B cell (primary cell): ENCODE measurements around the gene ST8SIA3. TPM values are rescaled to one million over a fixed set of nuclear protein-coding genes. Genes with fewer than 3 reads are reported as not detected.

Experiments
- ATAC-seq: fragments of 200-7000 bp; cut with Tn5 transposase; one replicate; pipeline ENCODE4 v1.10.0; 2021; ENCODE audit warnings: low read depth, mild to moderate bottlenecking, moderate number of reproducible peaks, moderate library complexity
- CTCF ChIA-PET: fragments of 350-600 bp; sonication (Branson Sonifier 250); formaldehyde crosslinking; loops from one replicate; lab custom pipeline; 2021; ENCODE audit warnings: antibody characterized with exemption, inconsistent platforms; lab: Charles Lee
- POLR2A ChIA-PET: fragments of 350-600 bp; sonication (Branson Sonifier 250); formaldehyde crosslinking; loops from one replicate; lab custom pipeline; 2021; ENCODE audit warnings: antibody characterized with exemption; lab: Charles Lee
- DNase-seq: peaks from one replicate; pipeline ENCODE4 v3.0.0; 2013
- H2AFZ ChIP-seq: 2 replicates; pipeline ENCODE4 v1.6.1; 2012; ENCODE audit warnings: mild to moderate bottlenecking, low read depth, low read length; ENCODE audit not compliant: insufficient read depth, poor library complexity, severe bottlenecking
- H3K27ac ChIP-seq, 2 donors: 1 replicate in 1 of 2; 2 replicates in 1 of 2; pipeline ENCODE4 v1.5.1; 2012 to 2013; ENCODE audit warnings: low read length in 2 of 2, mild to moderate bottlenecking in 2 of 2, moderate library complexity in 1 of 2
- H3K27me3 ChIP-seq, 4 experiments: fragments of 200-600 bp in 1 of 4; sonication (generic) in 1 of 4; replicated peaks in 1 of 4; 1 replicate in 2 of 4; 2 replicates in 2 of 4; pipeline versions ENCODE4 v1.6.1 to v1.7.0; 2013 to 2016; ENCODE audit warnings: low read length in 3 of 4, mild to moderate bottlenecking in 2 of 4, mixed read lengths in 1 of 4, moderate library complexity in 1 of 4; ENCODE audit not compliant: insufficient read depth in 4 of 4, control insufficient read depth in 3 of 4; ENCODE audit errors: control extremely low read depth in 1 of 4
- H3K36me3 ChIP-seq, 2 experiments: replicated peaks in 1 of 2; 1 replicate in 1 of 2; 2 replicates in 1 of 2; pipeline versions ENCODE4 v1.6.1 to v1.7.1; 2013; ENCODE audit warnings: low read length in 1 of 2; ENCODE audit not compliant: insufficient read depth in 2 of 2, control insufficient read depth in 1 of 2; ENCODE audit errors: control extremely low read depth in 1 of 2, extremely low read depth in 1 of 2
- H3K4me1 ChIP-seq, 2 donors: fragments of 200-600 bp in 1 of 2; sonication (generic) in 1 of 2; 1 replicate in 1 of 2; 2 replicates in 1 of 2; pipeline versions ENCODE4 v1.5.1 to v1.6.1; 2013 to 2017; ENCODE audit warnings: low read length in 2 of 2; ENCODE audit not compliant: control insufficient read depth in 2 of 2, insufficient read depth in 2 of 2
- H3K4me2 ChIP-seq: replicated peaks from 2 replicates; pipeline ENCODE3; 2012; ENCODE audit warnings: mild to moderate bottlenecking, low read depth, low read length; ENCODE audit not compliant: poor library complexity, severe bottlenecking
- H3K4me3 ChIP-seq, 5 experiments: fragments of 200-600 bp in 1 of 5; sonication (generic) in 1 of 5; 1 replicate in 3 of 5; 2 replicates in 2 of 5; pipeline versions ENCODE4 v1.5.1 to v1.7.0; 2011 to 2016; ENCODE audit warnings: low read length in 4 of 5, mild to moderate bottlenecking in 4 of 5, low read depth in 2 of 5, control low read depth in 1 of 5, moderate library complexity in 1 of 5; ENCODE audit not compliant: insufficient read depth in 1 of 5; ENCODE audit errors: control extremely low read depth in 1 of 5, extremely low read depth in 1 of 5
- H3K79me2 ChIP-seq: fragments of 200-600 bp; sonication (generic); one replicate; pipeline ENCODE4 v1.6.0; 2016; ENCODE audit warnings: low read length; ENCODE audit not compliant: control insufficient read depth, insufficient read depth
- H3K9ac ChIP-seq: fragments of 200-600 bp; sonication (generic); 2 replicates; pipeline ENCODE4 v1.6.1; 2017; ENCODE audit warnings: mild to moderate bottlenecking, low read length, moderate library complexity
- H3K9me3 ChIP-seq, 3 donors: one replicate each; pipeline versions ENCODE4 v1.6.1 to v1.7.1; 2013; ENCODE audit warnings: low read length in 2 of 3; ENCODE audit not compliant: control insufficient read depth in 2 of 3, insufficient read depth in 1 of 3; ENCODE audit errors: control extremely low read depth in 1 of 3
- H4K20me1 ChIP-seq: 2 replicates; pipeline ENCODE4 v1.6.0; 2012; ENCODE audit warnings: mild to moderate bottlenecking, low read length; ENCODE audit not compliant: insufficient read depth, control insufficient read depth, poor library complexity, severe bottlenecking
- H3K27ac Mint-ChIP-seq: one replicate; pipeline ENCODE4 v1.8.0; 2021; ENCODE audit warnings: mixed read lengths
- H3K27me3 Mint-ChIP-seq: one replicate; pipeline ENCODE4 v1.8.0; 2021; ENCODE audit warnings: mixed read lengths
- H3K4me1 Mint-ChIP-seq: one replicate; pipeline ENCODE4 v1.8.0; 2021; ENCODE audit warnings: mixed read lengths
- H3K4me3 Mint-ChIP-seq: one replicate; pipeline ENCODE4 v1.8.0; 2021; ENCODE audit warnings: mixed read lengths
- H3K9me3 Mint-ChIP-seq: one replicate; pipeline ENCODE4 v1.8.0; 2022; ENCODE audit warnings: mixed read lengths; ENCODE audit not compliant: insufficient read depth
- CTCF ChIP-seq: fragments of 200-600 bp; IDR thresholded peaks from one replicate; pipeline ENCODE4 v1.8.0; 2022; ENCODE audit warnings: antibody characterized with exemption, mild to moderate bottlenecking
- EZH2 ChIP-seq: IDR thresholded peaks from 2 replicates; pipeline ENCODE4 v1.6.1; 2012; ENCODE audit warnings: borderline replicate concordance, low read depth, mild to moderate bottlenecking, moderate library complexity, low read length; ENCODE audit not compliant: insufficient read depth, poor library complexity, severe bottlenecking
- whole genome bisulfite sequencing: methylation state at CpG from one replicate; pipeline ENCODE4 v1.1.5; 2013; ENCODE audit warnings: missing lambda C conversion rate; ENCODE audit not compliant: insufficient coverage; 5-methylcytosine and 5-hydroxymethylcytosine counted together
- intact Hi-C: fragments of 100-400 bp; cut with micrococcal nuclease; formaldehyde crosslinking; loops from one replicate; pipeline ENCODE4 v1.10.0; 2022
- polyA plus RNA-seq: library from polyadenylated mRNA; depleted of rRNA; stranded (reverse); fragments of >200 nt; gene quantifications from 2 replicates; pipeline ENCODE4 v1.2.3, GENCODE V29; 2012
- total RNA-seq, 2 donors: library from RNA; stranded (reverse); fragments of 120-200 nt in 1 of 2; gene quantifications; 1 replicate in 1 of 2; 2 replicates in 1 of 2; pipeline versions ENCODE4 v1.2.3 to v1.2.4, GENCODE V29; 2013 to 2022

Gene ST8SIA3
- total and polyA plus RNA-seq, 2 donors (not counting 1 experiment from before 2014, with no cell fraction given), result not detected

- Mint-ChIP-seq H3K4me3 (no peak overlapping the region), H3K4me1 (no peaks in the 10 kb centered on the region), H3K9me3 (peaks cover 2% of the 10 kb centered on the region), H3K27me3 (peaks cover 38% of the 10 kb centered on the region), H3K27ac (no peak overlapping the region)
- H3K27ac ChIP-seq, result no peak overlapping the region
- ATAC-seq, result no peak
- H3K4me1 ChIP-seq, result no peaks in the 10 kb centered on the region
- H3K79me2 ChIP-seq, result no peaks in the 10 kb centered on the region
- no peaks in the 10 kb centered on the region for H3K27me3 ChIP-seq
- no CpG with 5 or more reads among the region's 2 CpGs for WGBS
- H3K4me3 ChIP-seq, result no peak overlapping the region
- CTCF ChIA-PET, result no interaction called here
- no peak overlapping the region for H3K9ac ChIP-seq
- no peak overlapping the region for H2AFZ ChIP-seq
- DNase-seq, result no peak
- H3K9me3 ChIP-seq, result no peaks in the 10 kb centered on the region
- H3K4me2 ChIP-seq, result no peak overlapping the region
- TF ChIP-seq CTCF (no peak), EZH2 (no peak)
- no peaks in the 10 kb centered on the region for H4K20me1 ChIP-seq
- intact Hi-C loops, result no loop called here
- POLR2A ChIA-PET, result no interaction called here
- H3K36me3 ChIP-seq, result no peaks in the 10 kb centered on the region
Observed at GRCh38 chr18:57366528-57367081, 14.2 kb downstream of the ST8SIA3 start.

GRCh38 chr18:57372444-57372843, 20.1 kb downstream of the ST8SIA3 start:
- intact Hi-C loops, result no loop called here
- no peak overlapping the region for H3K4me2 ChIP-seq
- H3K9ac ChIP-seq, result no peak overlapping the region
- ChIA-PET POLR2A (no interaction called here), CTCF (no interaction called here)
- H4K20me1 ChIP-seq, result no peaks in the 10 kb centered on the region
- 87% methylated on average over 3 of the region's 9 CpGs for WGBS
- H3K79me2 ChIP-seq, result no peaks in the 10 kb centered on the region
- H3K27ac ChIP-seq, result no peak overlapping the region
- ATAC-seq (no peak), DNase-seq (no peak)
- H3K27me3 Mint-ChIP-seq, result peaks cover 41% of the 10 kb centered on the region
- no peaks in the 10 kb centered on the region for H3K27me3 ChIP-seq
- TF ChIP-seq EZH2 (no peak), CTCF (no peak)
- H3K4me3 ChIP-seq, result no peak overlapping the region
- H3K4me3 Mint-ChIP-seq, result no peak overlapping the region
- H3K27ac Mint-ChIP-seq, result no peak overlapping the region
- H3K36me3 ChIP-seq, result no peaks in the 10 kb centered on the region
- peaks cover 2% of the 10 kb centered on the region for H3K9me3 Mint-ChIP-seq
- H2AFZ ChIP-seq, result no peak overlapping the region
- no peaks in the 10 kb centered on the region for H3K9me3 ChIP-seq
- no peaks in the 10 kb centered on the region for H3K4me1 Mint-ChIP-seq
- H3K4me1 ChIP-seq, result no peaks in the 10 kb centered on the region
